ENCODE data around the gene SIMC1.
"Not testable (repeated sequence)": the region's sequence is repeated elsewhere in the genome, so short reads cannot be mapped to it uniquely, and the experiment has no call there.

SIMC1 gene

GRCh38 chr5:176216393-176216916 is 21.8 kb upstream of the SIMC1 start:
- not testable (repeated sequence) for H3K4me3 ChIP-seq (replicated peaks; ENCODE audit: low read depth, low read length); H3K36me3 ChIP-seq (ENCODE audit: control insufficient read depth, insufficient read depth, low read length); DNase-seq (ENCODE audit: extremely low read depth, insufficient read length); H3K27me3 ChIP-seq (replicated peaks; ENCODE audit: control insufficient read depth, insufficient read depth, low read length)

GRCh38 chr5:176217188-176217729 is 21.0 kb upstream of the SIMC1 start:
- not testable (repeated sequence) for H3K27me3 ChIP-seq (replicated peaks; ENCODE audit: control insufficient read depth, insufficient read depth, low read length); H3K4me3 ChIP-seq (replicated peaks; ENCODE audit: low read depth, low read length); DNase-seq (ENCODE audit: extremely low read depth, insufficient read length); H3K36me3 ChIP-seq (ENCODE audit: control insufficient read depth, insufficient read depth, low read length)

- not testable (repeated sequence) for H3K4me3 ChIP-seq (replicated peaks; ENCODE audit: low read depth, low read length); H3K36me3 ChIP-seq (ENCODE audit: control insufficient read depth, insufficient read depth, low read length); DNase-seq (ENCODE audit: extremely low read depth, insufficient read length); H3K27me3 ChIP-seq (replicated peaks; ENCODE audit: control insufficient read depth, insufficient read depth, low read length)
Measured at GRCh38 chr5:176217764-176218163, 20.5 kb upstream of the SIMC1 start.

GRCh38 chr5:176222006-176222405 is 16.2 kb upstream of the SIMC1 start:
- not testable (repeated sequence) for H3K36me3 ChIP-seq (ENCODE audit: control insufficient read depth, insufficient read depth, low read length); DNase-seq (ENCODE audit: extremely low read depth, insufficient read length); H3K4me3 ChIP-seq (replicated peaks; ENCODE audit: low read depth, low read length); H3K27me3 ChIP-seq (replicated peaks; ENCODE audit: control insufficient read depth, insufficient read depth, low read length)

- H3K27me3 ChIP-seq (replicated peaks; ENCODE audit: control insufficient read depth, insufficient read depth, low read length); H3K4me3 ChIP-seq (replicated peaks; ENCODE audit: low read depth, low read length); H3K36me3 ChIP-seq (ENCODE audit: control insufficient read depth, insufficient read depth, low read length); DNase-seq (ENCODE audit: extremely low read depth, insufficient read length): not testable (repeated sequence)
Measured at GRCh38 chr5:176228358-176228757, 9.9 kb upstream of the SIMC1 start.

GRCh38 chr5:176233253-176233652 is 5.0 kb upstream of the SIMC1 start:
- not testable (repeated sequence) for H3K4me3 ChIP-seq (replicated peaks; ENCODE audit: low read depth, low read length); H3K36me3 ChIP-seq (ENCODE audit: control insufficient read depth, insufficient read depth, low read length); DNase-seq (ENCODE audit: extremely low read depth, insufficient read length); H3K27me3 ChIP-seq (replicated peaks; ENCODE audit: control insufficient read depth, insufficient read depth, low read length)

GRCh38 chr5:176235155-176235554 is 3.1 kb upstream of the SIMC1 start:
- H3K36me3 ChIP-seq (ENCODE audit: control insufficient read depth, insufficient read depth, low read length); DNase-seq (ENCODE audit: extremely low read depth, insufficient read length); H3K4me3 ChIP-seq (replicated peaks; ENCODE audit: low read depth, low read length); H3K27me3 ChIP-seq (replicated peaks; ENCODE audit: control insufficient read depth, insufficient read depth, low read length): not testable (repeated sequence)
- TF ChIP-seq CTCF (IDR thresholded peaks at IDR 0.05; ENCODE audit: insufficient read depth, low read length, poor library complexity, severe bottlenecking): peak; percentile 41

- not testable (repeated sequence) for H3K27me3 ChIP-seq (replicated peaks; ENCODE audit: control insufficient read depth, insufficient read depth, low read length); DNase-seq (ENCODE audit: extremely low read depth, insufficient read length); H3K36me3 ChIP-seq (ENCODE audit: control insufficient read depth, insufficient read depth, low read length)
- peak overlapping the region; percentile 43; the same call in 1 of the 2 replicates for H3K4me3 ChIP-seq (replicated peaks; ENCODE audit: low read depth, low read length)
Measured at GRCh38 chr5:176238645-176239283, 540 bp downstream of the SIMC1 start.

- H3K36me3 ChIP-seq (ENCODE audit: control insufficient read depth, insufficient read depth, low read length); H3K4me3 ChIP-seq (replicated peaks; ENCODE audit: low read depth, low read length); H3K27me3 ChIP-seq (replicated peaks; ENCODE audit: control insufficient read depth, insufficient read depth, low read length); DNase-seq (ENCODE audit: extremely low read depth, insufficient read length): not testable (repeated sequence)
Measured at GRCh38 chr5:176239304-176239703, 1.1 kb downstream of the SIMC1 start.

GRCh38 chr5:176244318-176244717 is 6.1 kb downstream of the SIMC1 start:
- not testable (repeated sequence) for H3K36me3 ChIP-seq (ENCODE audit: control insufficient read depth, insufficient read depth, low read length); DNase-seq (ENCODE audit: extremely low read depth, insufficient read length); H3K4me3 ChIP-seq (replicated peaks; ENCODE audit: low read depth, low read length); H3K27me3 ChIP-seq (replicated peaks; ENCODE audit: control insufficient read depth, insufficient read depth, low read length)

GRCh38 chr5:176245074-176245473 is 6.8 kb downstream of the SIMC1 start:
- not testable (repeated sequence) for H3K4me3 ChIP-seq (replicated peaks; ENCODE audit: low read depth, low read length); DNase-seq (ENCODE audit: extremely low read depth, insufficient read length); H3K27me3 ChIP-seq (replicated peaks; ENCODE audit: control insufficient read depth, insufficient read depth, low read length); H3K36me3 ChIP-seq (ENCODE audit: control insufficient read depth, insufficient read depth, low read length)

- not testable (repeated sequence) for DNase-seq (ENCODE audit: extremely low read depth, insufficient read length); H3K36me3 ChIP-seq (ENCODE audit: control insufficient read depth, insufficient read depth, low read length); H3K27me3 ChIP-seq (replicated peaks; ENCODE audit: control insufficient read depth, insufficient read depth, low read length); H3K4me3 ChIP-seq (replicated peaks; ENCODE audit: low read depth, low read length)
Measured at GRCh38 chr5:176245489-176245888, 7.3 kb downstream of the SIMC1 start.

- not testable (repeated sequence) for H3K36me3 ChIP-seq (ENCODE audit: control insufficient read depth, insufficient read depth, low read length); DNase-seq (ENCODE audit: extremely low read depth, insufficient read length); H3K4me3 ChIP-seq (replicated peaks; ENCODE audit: low read depth, low read length); H3K27me3 ChIP-seq (replicated peaks; ENCODE audit: control insufficient read depth, insufficient read depth, low read length)
Measured at GRCh38 chr5:176250691-176251090, 12.5 kb downstream of the SIMC1 start.

Data from GM06990 (cell line).